Smooth muscle cell (in vitro differentiated cells): ENCODE results near the gene DTD1. TPM values are rescaled to one million over a fixed set of nuclear protein-coding genes. Genes with fewer than 3 reads are reported as not detected.
"Not testable (repeated sequence)": the region's sequence is repeated elsewhere in the genome, so short reads cannot be mapped to it uniquely, and the experiment has no call there.

Source experiments
- DNase-seq: peaks from one replicate; lab custom pipeline; 2025; ENCODE audit not compliant: unreplicated experiment; lab: John Stamatoyannopoulos, UW
- H2AFZ ChIP-seq: fragments of 200-600 bp; sonication (generic); 2 replicates; pipeline ENCODE4 v1.6.0; 2016; ENCODE audit warnings: antibody characterized with exemption, low read depth, mild to moderate bottlenecking
- H3F3A ChIP-seq: fragments of 200-600 bp; sonication (generic); 2 replicates; pipeline ENCODE4 v1.6.0; 2017; ENCODE audit warnings: antibody characterized with exemption, low read depth
- H3K27ac ChIP-seq: fragments of 200-600 bp; sonication (generic); 2 replicates; pipeline ENCODE4 v1.5.1; 2016; ENCODE audit warnings: low read depth, mild to moderate bottlenecking
- H3K27me3 ChIP-seq: fragments of 200-600 bp; sonication (generic); 2 replicates; pipeline ENCODE4 v1.6.1; 2016; ENCODE audit warnings: low read depth, mild to moderate bottlenecking
- H3K36me3 ChIP-seq: fragments of 200-600 bp; sonication (generic); 2 replicates; pipeline ENCODE4 v1.5.1; 2016; ENCODE audit warnings: low read depth
- H3K4me1 ChIP-seq: fragments of 200-600 bp; sonication (generic); 2 replicates; pipeline ENCODE4 v1.5.1; 2016; ENCODE audit warnings: low read depth
- H3K4me2 ChIP-seq: fragments of 200-600 bp; sonication (generic); 2 replicates; pipeline ENCODE4 v1.6.0; 2016; ENCODE audit warnings: mild to moderate bottlenecking
- H3K4me3 ChIP-seq: fragments of 200-600 bp; sonication (generic); 2 replicates; pipeline ENCODE4 v1.5.1; 2016; ENCODE audit warnings: mild to moderate bottlenecking
- H3K79me2 ChIP-seq: fragments of 200-600 bp; sonication (generic); 2 replicates; pipeline ENCODE4 v1.6.0; 2016; ENCODE audit warnings: low read depth, mild to moderate bottlenecking
- H3K9ac ChIP-seq: fragments of 200-600 bp; sonication (generic); 2 replicates; pipeline ENCODE4 v1.6.0; 2016; ENCODE audit warnings: low read depth
- H3K9me3 ChIP-seq: fragments of 200-600 bp; sonication (generic); replicated peaks from 2 replicates; pipeline ENCODE4 v1.5.1; 2016; ENCODE audit warnings: low read depth
- H4K20me1 ChIP-seq: fragments of 200-600 bp; sonication (generic); 2 replicates; pipeline ENCODE4 v1.6.0; 2016; ENCODE audit warnings: low read depth
- WGBS: methylation state at CpG from one replicate; pipeline ENCODE4 v1.1.7; 2016; ENCODE audit warnings: low lambda C conversion rate; 5-methylcytosine and 5-hydroxymethylcytosine counted together
- polyA plus RNA-seq: library from polyadenylated mRNA; unstranded; fragments of >200 nt; fragmentation: Nextera tagmentation; extraction: Ambion mirVana; gene quantifications from 2 replicates; pipeline ENCODE4 v1.2.1, GENCODE V29; 2016
- total RNA-seq: library from RNA; depleted of rRNA; stranded (reverse); fragments of >200 nt; gene quantifications from 2 replicates; pipeline ENCODE4 v1.2.3, GENCODE V29; 2014
- TF ChIP-seq, protein P1 (sequence below): fragments of 200-600 bp; sonication (generic); IDR thresholded peaks from 2 replicates; pipeline ENCODE4 v1.5.1; 2017; ENCODE audit warnings: borderline replicate concordance, mild to moderate bottlenecking, antibody characterized with exemption; ENCODE audit not compliant: insufficient read depth, poor library complexity, severe bottlenecking

The DTD1 gene
- total and polyA plus RNA-seq, 2 experiments from 2014 or later: 23.9 to 26.9 TPM

DNA sequence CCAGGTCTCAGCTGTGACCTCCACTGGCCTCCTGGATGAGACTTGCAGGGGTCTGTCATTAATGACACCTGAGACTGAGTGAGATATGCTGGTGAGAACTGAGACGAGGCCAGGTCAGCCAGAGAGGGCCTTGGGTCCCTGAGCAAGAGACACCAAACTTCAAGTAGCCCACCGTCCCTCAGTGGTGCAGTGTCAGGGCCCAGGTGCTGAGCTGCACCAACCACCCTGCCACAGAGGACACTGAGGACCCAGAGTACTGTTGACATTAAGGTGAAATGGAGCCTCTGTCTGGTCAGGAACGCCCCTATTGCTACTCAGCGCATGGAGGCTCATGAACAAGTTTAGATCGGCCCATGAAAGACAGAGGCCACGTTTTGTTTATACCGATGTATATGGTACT is 161.7 kb downstream of the DTD1 start:
- H3F3A ChIP-seq: no peaks in the 10 kb centered on the region
- no peak overlapping the region for H3K9ac ChIP-seq
- H3K27me3 ChIP-seq: no peaks in the 10 kb centered on the region
- TF ChIP-seq, protein P1, sequence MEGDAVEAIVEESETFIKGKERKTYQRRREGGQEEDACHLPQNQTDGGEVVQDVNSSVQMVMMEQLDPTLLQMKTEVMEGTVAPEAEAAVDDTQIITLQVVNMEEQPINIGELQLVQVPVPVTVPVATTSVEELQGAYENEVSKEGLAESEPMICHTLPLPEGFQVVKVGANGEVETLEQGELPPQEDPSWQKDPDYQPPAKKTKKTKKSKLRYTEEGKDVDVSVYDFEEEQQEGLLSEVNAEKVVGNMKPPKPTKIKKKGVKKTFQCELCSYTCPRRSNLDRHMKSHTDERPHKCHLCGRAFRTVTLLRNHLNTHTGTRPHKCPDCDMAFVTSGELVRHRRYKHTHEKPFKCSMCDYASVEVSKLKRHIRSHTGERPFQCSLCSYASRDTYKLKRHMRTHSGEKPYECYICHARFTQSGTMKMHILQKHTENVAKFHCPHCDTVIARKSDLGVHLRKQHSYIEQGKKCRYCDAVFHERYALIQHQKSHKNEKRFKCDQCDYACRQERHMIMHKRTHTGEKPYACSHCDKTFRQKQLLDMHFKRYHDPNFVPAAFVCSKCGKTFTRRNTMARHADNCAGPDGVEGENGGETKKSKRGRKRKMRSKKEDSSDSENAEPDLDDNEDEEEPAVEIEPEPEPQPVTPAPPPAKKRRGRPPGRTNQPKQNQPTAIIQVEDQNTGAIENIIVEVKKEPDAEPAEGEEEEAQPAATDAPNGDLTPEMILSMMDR: no peak
- no peak overlapping the region for H3K27ac ChIP-seq
- DNase-seq: no peak
- H2AFZ ChIP-seq: no peak overlapping the region
- H3K79me2 ChIP-seq: no peaks in the 10 kb centered on the region
- H3K9me3 ChIP-seq: no peaks in the 10 kb centered on the region
- 92% methylated on average over 7 of the region's 7 CpGs for WGBS
- H3K4me3 ChIP-seq: no peak overlapping the region
- H3K4me2 ChIP-seq: no peak overlapping the region
- no peaks in the 10 kb centered on the region for H3K4me1 ChIP-seq
- no peaks in the 10 kb centered on the region for H4K20me1 ChIP-seq
- H3K36me3 ChIP-seq: no peaks in the 10 kb centered on the region

- Histone ChIP-seq H4K20me1 (no peaks in the 10 kb centered on the region), H3K9ac (no peak overlapping the region), H3F3A (no peaks in the 10 kb centered on the region), H3K4me1 (no peaks in the 10 kb centered on the region), H3K27me3 (no peaks in the 10 kb centered on the region), H3K79me2 (no peaks in the 10 kb centered on the region), H3K36me3 (no peaks in the 10 kb centered on the region), H3K27ac (no peak overlapping the region), H2AFZ (no peak overlapping the region), H3K4me3 (no peak overlapping the region), H3K9me3 (no peaks in the 10 kb centered on the region), H3K4me2 (no peak overlapping the region)
- TF ChIP-seq, protein P1: no peak
- WGBS: 47% methylated on average over 1 of the region's 1 CpG
- DNase-seq: no peak
These were observed 162.9 kb downstream of the DTD1 start for GRCh38 chr20:18750735-18751134.

DNA sequence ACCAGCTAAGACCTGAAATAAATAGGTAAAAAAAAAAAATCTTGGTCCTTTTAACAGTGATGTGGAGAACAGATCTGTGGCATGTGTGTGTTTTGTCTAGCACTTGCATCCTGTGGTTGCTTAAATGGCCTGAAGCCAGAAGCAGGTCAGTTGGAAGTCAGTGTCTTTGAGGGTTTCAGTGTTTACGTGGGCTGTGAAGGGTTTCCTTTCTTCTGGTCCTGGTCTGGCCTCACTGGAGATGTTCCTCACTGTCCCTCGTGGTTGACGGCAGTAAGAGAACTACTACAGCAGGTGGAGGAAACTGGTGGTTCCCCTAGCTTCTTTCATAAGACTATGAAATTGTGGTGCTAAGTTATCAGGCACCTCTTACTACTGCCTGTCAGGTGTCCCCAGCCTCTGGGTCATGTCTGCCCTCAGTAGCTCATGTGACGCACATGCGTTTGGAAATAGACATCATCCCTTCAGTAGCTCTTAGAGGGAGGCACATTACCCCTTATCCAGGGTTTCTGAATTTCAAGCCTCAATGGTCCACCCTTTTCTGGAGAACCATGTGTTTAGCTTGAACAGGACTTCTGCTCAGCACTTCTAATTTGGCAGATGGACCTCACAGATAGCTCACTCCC is 166.3 kb downstream of the DTD1 start:
- Histone ChIP-seq H3K27ac (no peak overlapping the region), H3K79me2 (no peaks in the 10 kb centered on the region), H3K4me2 (no peak overlapping the region), H3K9me3 (no peaks in the 10 kb centered on the region), H2AFZ (no peak overlapping the region), H3K4me1 (no peaks in the 10 kb centered on the region), H3K36me3 (no peaks in the 10 kb centered on the region), H3F3A (no peaks in the 10 kb centered on the region), H3K27me3 (no peaks in the 10 kb centered on the region), H3K4me3 (no peak overlapping the region), H3K9ac (no peak overlapping the region), H4K20me1 (no peaks in the 10 kb centered on the region)
- 73% methylated on average over 5 of the region's 5 CpGs for WGBS
- TF ChIP-seq, protein P1: no peak
- no peak for DNase-seq

- H3K4me1 ChIP-seq: no peaks in the 10 kb centered on the region
- H3K9me3 ChIP-seq: no peaks in the 10 kb centered on the region
- no peak overlapping the region for H2AFZ ChIP-seq
- WGBS: 95% methylated on average over 3 of the region's 3 CpGs
- TF ChIP-seq, protein P1: no peak
- H3K27me3 ChIP-seq: no peaks in the 10 kb centered on the region
- no peaks in the 10 kb centered on the region for H3K79me2 ChIP-seq
- H3F3A ChIP-seq: no peaks in the 10 kb centered on the region
- H4K20me1 ChIP-seq: no peaks in the 10 kb centered on the region
- no peak overlapping the region for H3K9ac ChIP-seq
- H3K4me2 ChIP-seq: no peak overlapping the region
- no peak for DNase-seq
- no peaks in the 10 kb centered on the region for H3K36me3 ChIP-seq
- H3K4me3 ChIP-seq: no peak overlapping the region
- no peak overlapping the region for H3K27ac ChIP-seq
These were observed 166.8 kb downstream of the DTD1 start for GRCh38 chr20:18754653-18755045.

DNA sequence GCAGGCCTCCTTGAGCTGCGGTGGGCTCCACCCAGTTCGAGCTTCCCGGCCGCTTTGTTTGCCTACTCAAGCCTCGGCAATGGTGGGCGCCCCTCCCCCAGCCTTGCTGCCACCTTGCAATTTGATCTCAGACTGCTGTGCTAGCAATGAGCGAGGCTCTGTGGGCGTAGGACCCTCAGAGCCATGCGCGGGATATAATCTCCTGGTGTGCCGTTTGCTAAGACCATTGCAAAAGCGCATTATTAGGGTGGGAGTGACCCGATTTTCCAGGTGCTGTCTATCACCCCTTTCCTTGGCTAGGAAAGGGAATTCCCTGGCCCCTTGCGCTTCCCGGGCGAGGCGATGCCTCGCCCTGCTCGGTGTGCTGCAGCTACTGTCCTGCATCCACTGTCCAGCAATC is 173.0 kb downstream of the DTD1 start:
- DNase-seq, H3K79me2 ChIP-seq, H3F3A ChIP-seq, H3K9ac ChIP-seq, H3K4me3 ChIP-seq, H3K27me3 ChIP-seq, H3K4me2 ChIP-seq, H3K27ac ChIP-seq, H2AFZ ChIP-seq, H3K36me3 ChIP-seq, H3K9me3 ChIP-seq, H3K4me1 ChIP-seq, H4K20me1 ChIP-seq: not testable (repeated sequence)
- 88% methylated on average over 19 of the region's 19 CpGs for WGBS
